Heart right ventricle (tissue), 16 donors: ENCODE results near the gene PTPRN2. TPM values are rescaled to one million over a fixed set of nuclear protein-coding genes. Genes with fewer than 3 reads are reported as not detected.

Experiments
- ATAC-seq, 8 donors: fragments of 200-7000 bp; cut with Tn5 transposase; one replicate each; pipeline ENCODE4 v1.9.1; 2020; ENCODE audit warnings: mild to moderate bottlenecking in 8 of 8, moderate library complexity in 8 of 8, moderate number of reproducible peaks in 1 of 8
- DNase-seq, 2 donors: peaks; one replicate each; pipeline ENCODE4 v3.0.0-alpha.2; 2020
- H3K27ac ChIP-seq, 10 donors: fragments of 200-600 bp; sonication (generic) in 2 of 10; one replicate each; pipeline versions ENCODE4 v1.5.0 to v1.8.0; 2020 to 2022; ENCODE audit warnings: mild to moderate bottlenecking in 3 of 10
- H3K27me3 ChIP-seq, 7 donors: fragments of 200-600 bp; one replicate each; pipeline ENCODE4 v1.8.0; 2021 to 2022; ENCODE audit warnings: mild to moderate bottlenecking in 2 of 7
- H3K36me3 ChIP-seq, 9 donors: fragments of 200-600 bp; sonication (generic) in 1 of 9; one replicate each; pipeline versions ENCODE4 v1.5.0 to v1.8.0; 2020 to 2022; ENCODE audit warnings: mild to moderate bottlenecking in 2 of 9
- H3K4me1 ChIP-seq, 9 donors: fragments of 200-600 bp; sonication (generic) in 1 of 9; one replicate each; pipeline versions ENCODE4 v1.5.0 to v1.8.0; 2020 to 2022; ENCODE audit warnings: mild to moderate bottlenecking in 4 of 9
- H3K4me3 ChIP-seq, 10 donors: fragments of 200-600 bp; sonication (generic) in 2 of 10; one replicate each; pipeline versions ENCODE4 v1.5.0 to v1.8.0; 2020 to 2022; ENCODE audit warnings: mild to moderate bottlenecking in 7 of 10, moderate library complexity in 2 of 10
- H3K9me3 ChIP-seq, 11 donors: fragments of 200-600 bp in 10 of 11; sonication (generic) in 2 of 11; one replicate each; pipeline versions ENCODE4 v1.5.0 to v1.8.0; 2013 to 2022; ENCODE audit warnings: mild to moderate bottlenecking in 2 of 11, control low read depth in 1 of 11, moderate library complexity in 1 of 11
- CTCF ChIP-seq, 9 donors: fragments of 200-600 bp; sonication (generic) in 2 of 9; IDR thresholded peaks; one replicate each; pipeline versions ENCODE4 v1.5.0 to v1.8.0; 2021 to 2022; ENCODE audit warnings: antibody characterized with exemption in 9 of 9, mild to moderate bottlenecking in 5 of 9, moderate library complexity in 1 of 9
- WGBS, 2 donors: extraction: QIAGEN DNeasy Blood & Tissue Kit; methylation state at CpG; one replicate each; pipeline ENCODE4 v1.1.7; 2013; ENCODE audit warnings: inconsistent platforms in 1 of 2; 5-methylcytosine and 5-hydroxymethylcytosine counted together
- intact Hi-C, 10 donors: fragments of 100-400 bp; cut with DNase I; formaldehyde crosslinking; loops; one replicate each; pipeline versions ENCODE4 v1.11.1 to v1.14.2; 2022
- polyA plus RNA-seq, 2 donors: library from polyadenylated mRNA; stranded (reverse); fragments of 200-250 nt; gene quantifications; one replicate each; pipeline ENCODE4 v1.2.3, GENCODE V29; 2013
- total RNA-seq, 10 donors: library from RNA; stranded (reverse); fragmentation: NEBNext Ultra II Directional in 3 of 10; extraction: Animal tissue kit (Norgen Biotek cat#: 25700) in 3 of 10; gene quantifications; one replicate each; pipeline versions ENCODE4 v1.2.1 to v1.2.4, GENCODE V29; 2021 to 2023
- donor health status: Arrhythmogenic right ventricular cardiomyopathy.
- donor health status: ischemic (EF 13 %, LVEDD 7.1; RV severe dilation, severe dysfunction).
- donor health status: healthy with polysubstance abuse.
- donor health status: DM: no; HTN: yes; CAD: no.
- donor health status: DM: no; HTN: no; CAD: no.
- donor health status: ischemic (EF 25% LVEDD 6.9; RV normal size, moderate dysfunction).
- donor health status: ischemic (EF 25% LVEDD 5.7; RV mildly dilated, moderate dysfunction).
- donor health status: healthy.
- donor health status: DM: yes; HTN: yes; CAD: no.
- donor health status: Ischemic cardiomyopathy.
- donor health status: ischemic (EF 35%, LVEDD 5.7; RV mildly dilated, moderate dysfunction).
- donor health status: nonischemic (EF 11% LVEDD 7.7; RV severe dilation, severe dysfunction).
- donor health status: DM: yes; HTN: yes; CAD: no.
- donor health status: PGD.
- donor health status: ischemic (EF 29% LVEDD 5.4; RV normal size, mild dysfunction).
- donor health status: nonischemic (EF 23%, LVEDD 6.1; RV moderate dilation, normal function).

PTPRN2 gene
- total and polyA plus RNA-seq, 12 donors, result 0.82 to 1.8 (median 1.3) TPM

GRCh38 chr7:158318511-158318913 is 269.1 kb downstream of the PTPRN2 start:
- no peak overlapping the region for H3K4me3 ChIP-seq
- H3K27ac ChIP-seq, result peak overlapping the region in 4 of 10 donors; percentile 46 to 64 (median 62)
- no peak for TF ChIP-seq CTCF (IDR thresholded peaks at IDR 0.05)
- no peak for DNase-seq
- peaks cover 0 to 8% (median 3%) of the 10 kb centered on the region in 9 donors for H3K4me1 ChIP-seq
- WGBS, 2 donors, result 70 to 73% methylated on average over 22 of the region's 22 CpGs
- peak in 1 of 8 donors; percentile 33 for ATAC-seq
- intact Hi-C loops, result no loop called here
- peaks cover 0 to 15% (median 0%) of the 10 kb centered on the region in 11 donors for H3K9me3 ChIP-seq
- H3K27me3 ChIP-seq, result peaks cover 0 to 61% (median 40%) of the 10 kb centered on the region in 7 donors
- no peaks in the 10 kb centered on the region for H3K36me3 ChIP-seq

- Histone ChIP-seq H3K27me3 (peaks cover 0 to 53% (median 38%) of the 10 kb centered on the region in 7 donors), H3K4me1 (peaks cover 0 to 8% (median 3%) of the 10 kb centered on the region in 9 donors), H3K4me3 (peak overlapping the region in 8 of 10 donors; percentile 4 to 46 (median 22)), H3K36me3 (no peaks in the 10 kb centered on the region), H3K27ac (peak overlapping the region in 5 of 10 donors; percentile 46 to 64 (median 61)), H3K9me3 (peaks cover 0 to 25% (median 0%) of the 10 kb centered on the region in 11 donors)
- ATAC-seq, result peak in 5 of 8 donors; percentile 52 to 75 (median 61)
- DNase-seq, result no peak
- 19 to 20% methylated on average over 52 to 59 of the region's 59 CpGs for WGBS, 2 donors
- intact Hi-C loops, result no loop called here
- peak in 1 of 9 donors; percentile 7 for TF ChIP-seq CTCF (IDR thresholded peaks at IDR 0.05)
Observed at GRCh38 chr7:158317238-158318205, 270.1 kb downstream of the PTPRN2 start.

GRCh38 chr7:158316466-158317031 is 271.1 kb downstream of the PTPRN2 start:
- Histone ChIP-seq H3K4me1 (peaks cover 0 to 8% (median 3%) of the 10 kb centered on the region in 9 donors), H3K27ac (peak overlapping the region in 1 of 10 donors; percentile 33), H3K27me3 (peaks cover 0 to 44% (median 29%) of the 10 kb centered on the region in 7 donors), H3K4me3 (no peak overlapping the region), H3K36me3 (no peaks in the 10 kb centered on the region), H3K9me3 (peaks cover 0 to 34% (median 0%) of the 10 kb centered on the region in 11 donors)
- no peak for TF ChIP-seq CTCF (IDR thresholded peaks at IDR 0.05)
- intact Hi-C loops, result no loop called here
- ATAC-seq (no peak), DNase-seq (no peak)
- 91 to 93% methylated on average over 35 of the region's 35 CpGs for WGBS, 2 donors

GRCh38 chr7:158315881-158316280 is 271.7 kb downstream of the PTPRN2 start:
- WGBS, 2 donors, result 92 to 94% methylated on average over 11 of the region's 11 CpGs
- ATAC-seq (no peak), DNase-seq (no peak)
- Histone ChIP-seq H3K27ac (no peak overlapping the region), H3K36me3 (no peaks in the 10 kb centered on the region), H3K4me1 (peaks cover 0 to 8% (median 3%) of the 10 kb centered on the region in 9 donors), H3K27me3 (peaks cover 0 to 38% (median 27%) of the 10 kb centered on the region in 7 donors), H3K9me3 (peaks cover 0 to 38% (median 0%) of the 10 kb centered on the region in 11 donors), H3K4me3 (no peak overlapping the region)
- TF ChIP-seq CTCF (IDR thresholded peaks at IDR 0.05), result no peak
- intact Hi-C loops, result no loop called here
